ENCODE results near the gene TDRKH. TPM values are rescaled to one million over a fixed set of nuclear protein-coding genes. Genes with fewer than 3 reads are reported as not detected.

Gene TDRKH
- total and polyA plus RNA-seq, 2 of the 13 experiments (the other 11 are each of a cell fraction or from before 2014, with no cell fraction given): 3.9 to 5.4 TPM

DNA sequence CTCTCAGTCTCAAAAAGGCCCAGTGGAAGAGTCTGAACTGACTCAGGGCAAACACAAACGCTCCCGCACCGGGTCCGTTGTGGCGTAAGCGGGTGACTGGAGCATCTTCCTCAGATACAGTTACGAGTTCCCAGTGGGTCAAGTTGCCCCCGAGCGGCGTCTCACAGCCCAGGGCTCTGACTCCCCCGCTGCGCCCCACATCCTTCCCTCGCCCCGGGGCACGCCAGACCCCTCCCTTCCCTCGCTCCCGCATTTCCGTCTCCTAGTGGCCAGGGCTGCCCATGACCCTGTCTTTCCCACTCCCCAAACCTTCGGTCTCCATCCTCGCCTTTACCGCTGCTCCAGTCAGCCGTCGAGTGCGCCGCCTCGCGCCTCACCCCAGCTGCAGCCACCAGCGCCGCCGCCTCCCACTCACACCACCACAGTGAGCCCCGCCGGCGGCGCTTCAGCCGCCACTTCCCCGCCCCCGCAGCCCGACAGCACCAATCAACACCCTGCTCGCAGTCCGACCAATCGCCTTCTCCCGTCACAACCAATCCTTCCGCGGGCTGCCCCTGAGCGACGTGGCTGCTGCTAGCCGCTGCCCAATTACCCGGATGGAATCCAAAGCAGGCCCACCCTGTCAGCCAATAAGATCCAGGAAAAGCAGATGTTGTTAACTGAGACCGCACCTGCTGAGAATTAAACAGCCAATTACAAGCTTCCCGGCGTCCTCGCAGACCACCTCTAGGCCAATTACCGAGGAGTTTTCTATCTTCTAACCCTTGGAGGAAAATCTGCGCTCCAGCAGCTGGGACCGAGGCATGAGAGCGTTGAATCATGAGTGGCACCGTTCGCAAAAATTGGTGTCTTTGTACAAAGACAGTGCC lies at the start of gene TDRKH (continued):
- TF ChIP-seq, protein P1, sequence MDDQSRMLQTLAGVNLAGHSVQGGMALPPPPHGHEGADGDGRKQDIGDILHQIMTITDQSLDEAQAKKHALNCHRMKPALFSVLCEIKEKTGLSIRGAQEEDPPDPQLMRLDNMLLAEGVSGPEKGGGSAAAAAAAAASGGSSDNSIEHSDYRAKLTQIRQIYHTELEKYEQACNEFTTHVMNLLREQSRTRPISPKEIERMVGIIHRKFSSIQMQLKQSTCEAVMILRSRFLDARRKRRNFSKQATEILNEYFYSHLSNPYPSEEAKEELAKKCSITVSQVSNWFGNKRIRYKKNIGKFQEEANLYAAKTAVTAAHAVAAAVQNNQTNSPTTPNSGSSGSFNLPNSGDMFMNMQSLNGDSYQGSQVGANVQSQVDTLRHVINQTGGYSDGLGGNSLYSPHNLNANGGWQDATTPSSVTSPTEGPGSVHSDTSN (CRISPR knock-in tag; IDR thresholded peaks at IDR 0.05; ENCODE audit: borderline replicate concordance): peak; percentile 93; the same call in 1 of the 2 replicates
- no peak for TF ChIP-seq NFE2L1 (CRISPR knock-in tag; IDR thresholded peaks at IDR 0.05; ENCODE audit: borderline replicate concordance)
- 0 out of 2 replicates have a peak, but pooled peaks have one; percentile 20 for TF ChIP-seq NCOR1 (IDR thresholded peaks at IDR 0.05; ENCODE audit: borderline replicate concordance, low read length)
- TF ChIP-seq, protein P2, sequence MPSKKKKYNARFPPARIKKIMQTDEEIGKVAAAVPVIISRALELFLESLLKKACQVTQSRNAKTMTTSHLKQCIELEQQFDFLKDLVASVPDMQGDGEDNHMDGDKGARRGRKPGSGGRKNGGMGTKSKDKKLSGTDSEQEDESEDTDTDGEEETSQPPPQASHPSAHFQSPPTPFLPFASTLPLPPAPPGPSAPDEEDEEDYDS (CRISPR knock-in tag; IDR thresholded peaks at IDR 0.05): peak; percentile 55; the same call in 1 of the 2 replicates
- TF ChIP-seq SOX6 (IDR thresholded peaks at IDR 0.05): no peak
- TF ChIP-seq SOX6 (CRISPR knock-in tag; IDR thresholded peaks at IDR 0.05): peak; percentile 36
- TF ChIP-seq ZNF296 (CRISPR knock-in tag; conservative IDR thresholded peaks at IDR 0.05): 0 out of 2 replicates have a peak, but pooled peaks have one; percentile 45
- peak; percentile 25 for TF ChIP-seq YY1 (IDR thresholded peaks at IDR 0.05; ENCODE audit: insufficient read depth, insufficient replicate concordance, low read depth, low read length)
- TF ChIP-seq REL (CRISPR knock-in tag; conservative IDR thresholded peaks at IDR 0.05): peak; percentile 92
- peak; percentile 71; the same call in 1 of the 2 replicates for TF ChIP-seq ZNF225 (CRISPR knock-in tag; IDR thresholded peaks at IDR 0.05)
- no peak for TF ChIP-seq ZNF121 (CRISPR knock-in tag; IDR thresholded peaks at IDR 0.05)
- peak; percentile 59 for TF ChIP-seq ASH2L (IDR thresholded peaks at IDR 0.05; ENCODE audit: insufficient read length, low read depth, low read length)
- peak; percentile 85; the same call in 1 of the 2 replicates for TF ChIP-seq ZSCAN9 (CRISPR knock-in tag; IDR thresholded peaks at IDR 0.05; ENCODE audit: borderline replicate concordance)
- no peak for TF ChIP-seq ZNF333 (CRISPR knock-in tag; IDR thresholded peaks at IDR 0.05; ENCODE audit: borderline replicate concordance)
- peak; percentile 87 for TF ChIP-seq TAF1 (CRISPR knock-in tag; IDR thresholded peaks at IDR 0.05)
- 0 out of 2 replicates have a peak, but pooled peaks have one; percentile 59 for TF ChIP-seq ZNF564 (CRISPR knock-in tag; IDR thresholded peaks at IDR 0.05)
- peak; percentile 74; the same call in 1 of the 2 replicates for TF ChIP-seq ZSCAN21 (CRISPR knock-in tag; IDR thresholded peaks at IDR 0.05; ENCODE audit: borderline replicate concordance)
- TF ChIP-seq, protein P3, sequence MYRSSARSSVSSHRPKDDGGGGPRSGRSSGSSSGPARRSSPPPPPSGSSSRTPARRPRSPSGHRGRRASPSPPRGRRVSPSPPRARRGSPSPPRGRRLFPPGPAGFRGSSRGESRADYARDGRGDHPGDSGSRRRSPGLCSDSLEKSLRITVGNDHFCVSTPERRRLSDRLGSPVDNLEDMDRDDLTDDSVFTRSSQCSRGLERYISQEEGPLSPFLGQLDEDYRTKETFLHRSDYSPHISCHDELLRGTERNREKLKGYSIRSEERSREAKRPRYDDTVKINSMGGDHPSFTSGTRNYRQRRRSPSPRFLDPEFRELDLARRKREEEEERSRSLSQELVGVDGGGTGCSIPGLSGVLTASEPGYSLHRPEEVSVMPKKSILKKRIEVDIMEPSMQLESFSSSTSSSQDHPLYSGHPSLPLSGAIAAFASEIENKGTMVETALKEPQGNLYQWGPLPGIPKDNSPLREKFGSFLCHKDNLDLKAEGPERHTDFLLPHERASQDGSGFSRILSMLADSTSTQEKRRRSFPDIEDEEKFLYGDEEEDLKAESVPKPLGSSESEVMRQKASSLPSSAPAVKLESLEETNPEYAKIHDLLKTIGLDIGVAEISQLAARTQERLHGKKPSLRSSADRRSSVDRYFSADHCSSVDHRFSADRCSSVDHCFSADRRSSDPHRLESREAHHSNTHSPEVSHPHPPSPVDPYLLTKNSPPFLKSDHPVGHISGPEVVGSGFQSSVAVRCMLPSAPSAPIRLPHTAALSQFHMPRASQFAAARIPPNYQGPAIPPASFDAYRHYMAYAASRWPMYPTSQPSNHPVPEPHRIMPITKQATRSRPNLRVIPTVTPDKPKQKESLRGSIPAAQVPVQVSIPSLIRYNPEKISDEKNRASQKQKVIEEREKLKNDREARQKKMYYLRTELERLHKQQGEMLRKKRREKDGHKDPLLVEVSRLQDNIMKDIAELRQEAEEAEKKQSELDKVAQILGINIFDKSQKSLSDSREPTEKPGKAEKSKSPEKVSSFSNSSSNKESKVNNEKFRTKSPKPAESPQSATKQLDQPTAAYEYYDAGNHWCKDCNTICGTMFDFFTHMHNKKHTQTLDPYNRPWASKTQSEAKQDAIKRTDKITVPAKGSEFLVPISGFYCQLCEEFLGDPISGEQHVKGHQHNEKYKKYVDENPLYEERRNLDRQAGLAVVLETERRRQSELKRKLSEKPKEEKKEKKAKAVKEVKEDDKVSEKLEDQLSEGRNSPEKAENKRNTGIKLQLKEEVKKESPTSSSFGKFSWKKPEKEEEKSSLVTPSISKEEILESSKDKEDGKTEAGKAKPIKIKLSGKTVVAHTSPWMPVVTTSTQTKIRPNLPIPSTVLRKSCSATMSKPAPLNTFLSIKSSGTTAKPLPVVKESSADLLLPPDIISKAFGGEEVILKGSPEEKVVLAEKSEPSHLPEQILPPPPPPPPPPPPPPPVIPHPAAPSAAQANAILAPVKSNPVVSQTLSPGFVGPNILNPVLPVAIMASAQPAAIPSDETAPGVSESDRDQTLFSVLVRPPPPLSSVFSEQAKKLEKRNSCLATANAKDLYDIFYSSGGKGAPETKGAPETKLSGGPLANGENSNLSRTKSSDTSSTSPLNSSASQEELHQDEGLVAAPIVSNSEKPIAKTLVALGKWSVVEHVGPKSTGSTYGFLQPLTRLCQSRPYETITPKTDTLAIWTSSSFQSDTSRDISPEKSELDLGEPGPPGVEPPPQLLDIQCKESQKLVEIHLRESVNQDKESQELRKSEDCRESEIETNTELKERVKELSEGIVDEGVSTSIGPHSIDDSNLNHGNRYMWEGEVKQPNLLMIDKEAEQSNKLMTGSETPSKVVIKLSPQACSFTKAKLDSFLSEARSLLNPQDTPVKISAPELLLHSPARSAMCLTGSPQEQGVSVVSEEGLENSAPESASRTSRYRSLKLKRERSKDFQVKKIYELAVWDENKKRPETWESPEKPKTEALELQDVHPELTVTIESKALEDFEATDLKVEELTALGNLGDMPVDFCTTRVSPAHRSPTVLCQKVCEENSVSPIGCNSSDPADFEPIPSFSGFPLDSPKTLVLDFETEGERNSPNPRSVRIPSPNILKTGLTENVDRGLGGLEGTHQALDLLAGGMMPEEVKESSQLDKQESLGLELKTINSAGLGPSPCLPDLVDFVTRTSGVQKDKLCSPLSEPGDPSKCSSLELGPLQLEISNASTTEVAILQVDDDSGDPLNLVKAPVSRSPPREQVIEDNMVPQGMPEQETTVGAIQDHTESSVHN (CRISPR knock-in tag; IDR thresholded peaks at IDR 0.05): peak; percentile 36; the same call in 1 of the 2 replicates
- 0 out of 2 replicates have a peak, but pooled peaks have one; percentile 17 for TF ChIP-seq MIER3 (CRISPR knock-in tag; IDR thresholded peaks at IDR 0.05; ENCODE audit: borderline replicate concordance)
